K562 (cell line): ENCODE data around the gene SEC14L2. TPM values are rescaled to one million over a fixed set of nuclear protein-coding genes. Genes with fewer than 3 reads are reported as not detected.

Experiments used
- CLOCK ChIP-seq: fragments of 250-450 bp; sonication (Bioruptor Pico); IDR thresholded peaks from 2 replicates; pipeline ENCODE4 v1.4.0; 2020; ENCODE audit warnings: mild to moderate bottlenecking, moderate library complexity, borderline replicate concordance
- ELF2 ChIP-seq: fragments of 250-450 bp; sonication (Bioruptor Pico); IDR thresholded peaks from 2 replicates; pipeline ENCODE4 v1.5.0; 2021; ENCODE audit warnings: mild to moderate bottlenecking
- PURB ChIP-seq: sonication (generic); formaldehyde crosslinking; IDR thresholded peaks from 2 replicates; pipeline ENCODE4 v1.9.0; 2021; ENCODE audit warnings: low read depth, mild to moderate bottlenecking, missing genetic modification reagents
- SMAD4 ChIP-seq: fragments of 250-450 bp; sonication (Bioruptor Pico); conservative IDR thresholded peaks from 2 replicates; pipeline ENCODE4 v1.8.0; 2021; ENCODE audit warnings: inconsistent platforms, mild to moderate bottlenecking, moderate library complexity
- SUPT5H ChIP-seq: fragments of 450-650 bp; IDR thresholded peaks from 2 replicates; pipeline ENCODE4 v1.6.1; 2016
- TOE1 ChIP-seq, 2 experiments: fragments of 450-650 bp in 1 of 2; sonication (generic) in 1 of 2; formaldehyde crosslinking in 1 of 2; IDR thresholded peaks; 2 replicates each; pipeline versions ENCODE4 v1.7.1 to v1.8.0; 2016 to 2022; ENCODE audit warnings: borderline replicate concordance in 2 of 2, mild to moderate bottlenecking in 2 of 2, antibody characterized with exemption in 1 of 2, inconsistent platforms in 1 of 2, low read depth in 1 of 2, missing genetic modification reagents in 1 of 2, moderate library complexity in 1 of 2
- ZNF431 ChIP-seq: sonication (generic); formaldehyde crosslinking; IDR thresholded peaks from 2 replicates; pipeline ENCODE4 v1.8.0; 2022; ENCODE audit warnings: mild to moderate bottlenecking, missing genetic modification reagents
- polyA plus RNA-seq, 8 experiments: library from polyadenylated mRNA; depleted of rRNA in 4 of 8; stranded (reverse) in 5 of 8; unstranded in 3 of 8; fragments of >200 nt; fragmentation: Nextera tagmentation in 2 of 8; fragmentation: Illumina TruSeq in 1 of 8; extraction: Ambion mirVana in 2 of 8; extraction: Trizol in 1 of 8; gene quantifications; 2 replicates each; pipeline versions ENCODE4 v1.2.1 to v1.2.3, GENCODE V29; 2011 to 2014; ENCODE audit warnings: inconsistent platforms in 1 of 8, missing spikeins in 1 of 8
- total RNA-seq, 7 experiments: library from RNA; depleted of rRNA in 6 of 7; stranded (reverse); fragments of >200 nt in 6 of 7; fragmentation: Illumina TruSeq in 2 of 7; extraction: Trizol in 2 of 7; gene quantifications; 2 replicates each; pipeline versions ENCODE4 v1.2.1 to v1.2.3, GENCODE V29; 2011 to 2021; ENCODE audit warnings: low replicate concordance in 1 of 7
- TF ChIP-seq, protein P1 (sequence below): fragments of 450-650 bp; IDR thresholded peaks from 2 replicates; pipeline ENCODE4 v1.6.1; 2016; ENCODE audit warnings: mild to moderate bottlenecking, moderate library complexity
- TF ChIP-seq, protein P2 (sequence below): fragments of 250-450 bp; sonication (Bioruptor Pico); IDR thresholded peaks from 2 replicates; pipeline ENCODE4 v1.9.0; 2021; ENCODE audit warnings: mild to moderate bottlenecking, inconsistent platforms

Gene SEC14L2
- total and polyA plus RNA-seq, 9 of the 15 experiments (the other 6 are each of a cell fraction or from before 2014, with no cell fraction given) = 0.03 to 0.17 (median 0.10) TPM

DNA sequence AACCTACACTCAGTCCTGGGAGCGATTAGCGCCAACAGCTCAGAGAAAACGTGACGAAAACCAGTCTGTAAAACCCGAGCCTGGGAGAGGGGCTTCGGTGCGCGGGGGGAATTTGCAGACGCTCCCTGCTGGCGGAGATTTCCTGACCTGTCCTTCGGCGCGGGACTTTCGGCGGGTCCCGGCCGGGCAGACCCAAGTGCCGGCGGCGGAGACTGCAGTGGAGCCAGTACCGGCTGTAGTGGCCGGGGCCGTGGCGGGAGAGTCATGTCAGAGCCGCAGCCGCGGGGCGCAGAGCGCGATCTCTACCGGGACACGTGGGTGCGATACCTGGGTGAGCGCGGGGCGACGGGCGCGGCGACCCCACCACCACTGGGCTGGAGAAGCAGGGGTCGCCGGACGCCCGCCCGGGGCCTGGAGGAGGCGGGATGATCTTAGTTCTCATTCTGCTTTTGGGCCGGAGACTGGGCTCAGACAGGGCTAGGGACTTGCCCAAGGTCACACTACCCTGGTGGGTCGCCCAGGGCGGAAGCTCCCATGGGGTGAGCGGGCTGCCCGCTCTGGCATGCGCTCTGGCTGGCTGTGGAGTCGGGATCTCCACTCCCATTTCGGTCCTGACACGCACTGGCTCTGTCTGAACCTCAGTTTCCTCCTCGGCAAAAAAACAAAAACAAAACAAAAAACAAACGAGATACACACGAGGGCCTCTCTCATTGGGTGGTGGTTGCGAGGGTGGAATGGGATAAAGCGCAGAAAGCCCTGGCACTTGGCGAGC lies 29.0 kb downstream of the SEC14L2 start, which contains the start of gene MTFP1 (continued):
- TF ChIP-seq, protein P1, sequence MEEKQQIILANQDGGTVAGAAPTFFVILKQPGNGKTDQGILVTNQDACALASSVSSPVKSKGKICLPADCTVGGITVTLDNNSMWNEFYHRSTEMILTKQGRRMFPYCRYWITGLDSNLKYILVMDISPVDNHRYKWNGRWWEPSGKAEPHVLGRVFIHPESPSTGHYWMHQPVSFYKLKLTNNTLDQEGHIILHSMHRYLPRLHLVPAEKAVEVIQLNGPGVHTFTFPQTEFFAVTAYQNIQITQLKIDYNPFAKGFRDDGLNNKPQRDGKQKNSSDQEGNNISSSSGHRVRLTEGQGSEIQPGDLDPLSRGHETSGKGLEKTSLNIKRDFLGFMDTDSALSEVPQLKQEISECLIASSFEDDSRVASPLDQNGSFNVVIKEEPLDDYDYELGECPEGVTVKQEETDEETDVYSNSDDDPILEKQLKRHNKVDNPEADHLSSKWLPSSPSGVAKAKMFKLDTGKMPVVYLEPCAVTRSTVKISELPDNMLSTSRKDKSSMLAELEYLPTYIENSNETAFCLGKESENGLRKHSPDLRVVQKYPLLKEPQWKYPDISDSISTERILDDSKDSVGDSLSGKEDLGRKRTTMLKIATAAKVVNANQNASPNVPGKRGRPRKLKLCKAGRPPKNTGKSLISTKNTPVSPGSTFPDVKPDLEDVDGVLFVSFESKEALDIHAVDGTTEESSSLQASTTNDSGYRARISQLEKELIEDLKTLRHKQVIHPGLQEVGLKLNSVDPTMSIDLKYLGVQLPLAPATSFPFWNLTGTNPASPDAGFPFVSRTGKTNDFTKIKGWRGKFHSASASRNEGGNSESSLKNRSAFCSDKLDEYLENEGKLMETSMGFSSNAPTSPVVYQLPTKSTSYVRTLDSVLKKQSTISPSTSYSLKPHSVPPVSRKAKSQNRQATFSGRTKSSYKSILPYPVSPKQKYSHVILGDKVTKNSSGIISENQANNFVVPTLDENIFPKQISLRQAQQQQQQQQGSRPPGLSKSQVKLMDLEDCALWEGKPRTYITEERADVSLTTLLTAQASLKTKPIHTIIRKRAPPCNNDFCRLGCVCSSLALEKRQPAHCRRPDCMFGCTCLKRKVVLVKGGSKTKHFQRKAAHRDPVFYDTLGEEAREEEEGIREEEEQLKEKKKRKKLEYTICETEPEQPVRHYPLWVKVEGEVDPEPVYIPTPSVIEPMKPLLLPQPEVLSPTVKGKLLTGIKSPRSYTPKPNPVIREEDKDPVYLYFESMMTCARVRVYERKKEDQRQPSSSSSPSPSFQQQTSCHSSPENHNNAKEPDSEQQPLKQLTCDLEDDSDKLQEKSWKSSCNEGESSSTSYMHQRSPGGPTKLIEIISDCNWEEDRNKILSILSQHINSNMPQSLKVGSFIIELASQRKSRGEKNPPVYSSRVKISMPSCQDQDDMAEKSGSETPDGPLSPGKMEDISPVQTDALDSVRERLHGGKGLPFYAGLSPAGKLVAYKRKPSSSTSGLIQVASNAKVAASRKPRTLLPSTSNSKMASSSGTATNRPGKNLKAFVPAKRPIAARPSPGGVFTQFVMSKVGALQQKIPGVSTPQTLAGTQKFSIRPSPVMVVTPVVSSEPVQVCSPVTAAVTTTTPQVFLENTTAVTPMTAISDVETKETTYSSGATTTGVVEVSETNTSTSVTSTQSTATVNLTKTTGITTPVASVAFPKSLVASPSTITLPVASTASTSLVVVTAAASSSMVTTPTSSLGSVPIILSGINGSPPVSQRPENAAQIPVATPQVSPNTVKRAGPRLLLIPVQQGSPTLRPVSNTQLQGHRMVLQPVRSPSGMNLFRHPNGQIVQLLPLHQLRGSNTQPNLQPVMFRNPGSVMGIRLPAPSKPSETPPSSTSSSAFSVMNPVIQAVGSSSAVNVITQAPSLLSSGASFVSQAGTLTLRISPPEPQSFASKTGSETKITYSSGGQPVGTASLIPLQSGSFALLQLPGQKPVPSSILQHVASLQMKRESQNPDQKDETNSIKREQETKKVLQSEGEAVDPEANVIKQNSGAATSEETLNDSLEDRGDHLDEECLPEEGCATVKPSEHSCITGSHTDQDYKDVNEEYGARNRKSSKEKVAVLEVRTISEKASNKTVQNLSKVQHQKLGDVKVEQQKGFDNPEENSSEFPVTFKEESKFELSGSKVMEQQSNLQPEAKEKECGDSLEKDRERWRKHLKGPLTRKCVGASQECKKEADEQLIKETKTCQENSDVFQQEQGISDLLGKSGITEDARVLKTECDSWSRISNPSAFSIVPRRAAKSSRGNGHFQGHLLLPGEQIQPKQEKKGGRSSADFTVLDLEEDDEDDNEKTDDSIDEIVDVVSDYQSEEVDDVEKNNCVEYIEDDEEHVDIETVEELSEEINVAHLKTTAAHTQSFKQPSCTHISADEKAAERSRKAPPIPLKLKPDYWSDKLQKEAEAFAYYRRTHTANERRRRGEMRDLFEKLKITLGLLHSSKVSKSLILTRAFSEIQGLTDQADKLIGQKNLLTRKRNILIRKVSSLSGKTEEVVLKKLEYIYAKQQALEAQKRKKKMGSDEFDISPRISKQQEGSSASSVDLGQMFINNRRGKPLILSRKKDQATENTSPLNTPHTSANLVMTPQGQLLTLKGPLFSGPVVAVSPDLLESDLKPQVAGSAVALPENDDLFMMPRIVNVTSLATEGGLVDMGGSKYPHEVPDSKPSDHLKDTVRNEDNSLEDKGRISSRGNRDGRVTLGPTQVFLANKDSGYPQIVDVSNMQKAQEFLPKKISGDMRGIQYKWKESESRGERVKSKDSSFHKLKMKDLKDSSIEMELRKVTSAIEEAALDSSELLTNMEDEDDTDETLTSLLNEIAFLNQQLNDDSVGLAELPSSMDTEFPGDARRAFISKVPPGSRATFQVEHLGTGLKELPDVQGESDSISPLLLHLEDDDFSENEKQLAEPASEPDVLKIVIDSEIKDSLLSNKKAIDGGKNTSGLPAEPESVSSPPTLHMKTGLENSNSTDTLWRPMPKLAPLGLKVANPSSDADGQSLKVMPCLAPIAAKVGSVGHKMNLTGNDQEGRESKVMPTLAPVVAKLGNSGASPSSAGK = peak; percentile 77
- TF ChIP-seq TOE1 (IDR thresholded peaks at IDR 0.05; ENCODE audit: borderline replicate concordance) (peak; percentile 52; the same call in 1 of the 2 replicates), TOE1 (CRISPR knock-in tag; IDR thresholded peaks at IDR 0.05; ENCODE audit: borderline replicate concordance, low read depth) (no peak), ELF2 (CRISPR knock-in tag) (no peak), CLOCK (CRISPR knock-in tag) (no peak), SMAD4 (CRISPR knock-in tag) (peak; percentile 31; the same call in 1 of the 2 replicates), SUPT5H (no peak), PURB (CRISPR knock-in tag) (no peak), ZNF431 (CRISPR knock-in tag) (no peak)
- TF ChIP-seq, protein P2, sequence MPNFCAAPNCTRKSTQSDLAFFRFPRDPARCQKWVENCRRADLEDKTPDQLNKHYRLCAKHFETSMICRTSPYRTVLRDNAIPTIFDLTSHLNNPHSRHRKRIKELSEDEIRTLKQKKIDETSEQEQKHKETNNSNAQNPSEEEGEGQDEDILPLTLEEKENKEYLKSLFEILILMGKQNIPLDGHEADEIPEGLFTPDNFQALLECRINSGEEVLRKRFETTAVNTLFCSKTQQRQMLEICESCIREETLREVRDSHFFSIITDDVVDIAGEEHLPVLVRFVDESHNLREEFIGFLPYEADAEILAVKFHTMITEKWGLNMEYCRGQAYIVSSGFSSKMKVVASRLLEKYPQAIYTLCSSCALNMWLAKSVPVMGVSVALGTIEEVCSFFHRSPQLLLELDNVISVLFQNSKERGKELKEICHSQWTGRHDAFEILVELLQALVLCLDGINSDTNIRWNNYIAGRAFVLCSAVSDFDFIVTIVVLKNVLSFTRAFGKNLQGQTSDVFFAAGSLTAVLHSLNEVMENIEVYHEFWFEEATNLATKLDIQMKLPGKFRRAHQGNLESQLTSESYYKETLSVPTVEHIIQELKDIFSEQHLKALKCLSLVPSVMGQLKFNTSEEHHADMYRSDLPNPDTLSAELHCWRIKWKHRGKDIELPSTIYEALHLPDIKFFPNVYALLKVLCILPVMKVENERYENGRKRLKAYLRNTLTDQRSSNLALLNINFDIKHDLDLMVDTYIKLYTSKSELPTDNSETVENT (CRISPR knock-in tag) = no peak
